ENCODE measurements around the gene HMGXB3.

- no peak for TF ChIP-seq CTCF (IDR thresholded peaks at IDR 0.05; ENCODE audit: poor library complexity, severe bottlenecking)
- no peak for TF ChIP-seq POLR2AphosphoS5 (IDR thresholded peaks at IDR 0.05)
- TF ChIP-seq EZH2 (IDR thresholded peaks at IDR 0.05; ENCODE audit: borderline replicate concordance, insufficient read depth, low read length, poor library complexity, severe bottlenecking), result no peak
- no peak for TF ChIP-seq TAF1 (IDR thresholded peaks at IDR 0.05; ENCODE audit: low read depth)
- no peak for TF ChIP-seq EP300 (conservative IDR thresholded peaks at IDR 0.05; ENCODE audit: poor library complexity, severe bottlenecking)
- no peak for TF ChIP-seq MXI1 (conservative IDR thresholded peaks at IDR 0.05; ENCODE audit: poor library complexity, severe bottlenecking)
- TF ChIP-seq SMC3 (conservative IDR thresholded peaks at IDR 0.05; ENCODE audit: poor library complexity), result no peak
- no peak for TF ChIP-seq REST (IDR thresholded peaks at IDR 0.05; ENCODE audit: borderline replicate concordance)
These were observed 16.9 kb downstream of the HMGXB3 start for GRCh38 chr5:150017226-150018005.
